Hair follicular keratinocyte (primary cell): ENCODE data around the gene C4orf17. TPM values are rescaled to one million over a fixed set of nuclear protein-coding genes. Genes with fewer than 3 reads are reported as not detected.

Experiments used
- total RNA-seq: library from RNA; depleted of rRNA; stranded (reverse); fragments of >200 nt; gene quantifications from 2 replicates; pipeline ENCODE4 v1.2.3, GENCODE V29; 2015

The C4orf17 gene
- not detected in 2 replicates for total RNA-seq

GRCh38 chr4:99510721-99511120 lies at the start of gene C4orf17:
Gene C4orf17 (plus strand): TSS chr4:99511021. CDS start chr4:99513082, 2,061 bp downstream.

GRCh38 chr4:99563310-99564186 lies 52.7 kb downstream of the C4orf17 start, which contains the start of gene TRMT10A:
Gene TRMT10A (minus strand): TSS chr4:99564039. CDS start chr4:99559338, 4,701 bp downstream.

GRCh38 chr4:99574530-99575324 lies 63.9 kb downstream of the C4orf17 start, which contains the start of gene MTTP:
Gene MTTP (plus strand): TSS chr4:99574824. CDS start chr4:99574910, 86 bp downstream.

Other genes starting within 250 kb of the C4orf17 start
- not detected in 2 replicates for gene ADH1A, start 220.0 kb upstream of the C4orf17 start, total RNA-seq
- not detected in 2 replicates for gene ADH1B, start 189.6 kb upstream of the C4orf17 start, total RNA-seq
- 0.08 TPM in 1 of 2 replicates, not detected in the other for gene ADH1C, start 158.3 kb upstream of the C4orf17 start, total RNA-seq
- gene ADH7, start 75.7 kb upstream of the C4orf17 start, total RNA-seq, result 0.08 TPM in 1 of 2 replicates, not detected in the other
- 6.1 and 8.4 TPM in 2 replicates for gene TRMT10A, start 53.0 kb downstream of the C4orf17 start, total RNA-seq
- gene MTTP, start 63.8 kb downstream of the C4orf17 start, total RNA-seq, result 0.16 TPM in 1 of 2 replicates, not detected in the other
- gene C4orf54, start 146.8 kb downstream of the C4orf17 start, total RNA-seq, result not detected in 2 replicates